ENCODE results near the gene PIK3CA.
"Not testable (repeated sequence)": the region's sequence is repeated elsewhere in the genome, so short reads cannot be mapped to it uniquely, and the experiment has no call there.

Gene PIK3CA

DNA sequence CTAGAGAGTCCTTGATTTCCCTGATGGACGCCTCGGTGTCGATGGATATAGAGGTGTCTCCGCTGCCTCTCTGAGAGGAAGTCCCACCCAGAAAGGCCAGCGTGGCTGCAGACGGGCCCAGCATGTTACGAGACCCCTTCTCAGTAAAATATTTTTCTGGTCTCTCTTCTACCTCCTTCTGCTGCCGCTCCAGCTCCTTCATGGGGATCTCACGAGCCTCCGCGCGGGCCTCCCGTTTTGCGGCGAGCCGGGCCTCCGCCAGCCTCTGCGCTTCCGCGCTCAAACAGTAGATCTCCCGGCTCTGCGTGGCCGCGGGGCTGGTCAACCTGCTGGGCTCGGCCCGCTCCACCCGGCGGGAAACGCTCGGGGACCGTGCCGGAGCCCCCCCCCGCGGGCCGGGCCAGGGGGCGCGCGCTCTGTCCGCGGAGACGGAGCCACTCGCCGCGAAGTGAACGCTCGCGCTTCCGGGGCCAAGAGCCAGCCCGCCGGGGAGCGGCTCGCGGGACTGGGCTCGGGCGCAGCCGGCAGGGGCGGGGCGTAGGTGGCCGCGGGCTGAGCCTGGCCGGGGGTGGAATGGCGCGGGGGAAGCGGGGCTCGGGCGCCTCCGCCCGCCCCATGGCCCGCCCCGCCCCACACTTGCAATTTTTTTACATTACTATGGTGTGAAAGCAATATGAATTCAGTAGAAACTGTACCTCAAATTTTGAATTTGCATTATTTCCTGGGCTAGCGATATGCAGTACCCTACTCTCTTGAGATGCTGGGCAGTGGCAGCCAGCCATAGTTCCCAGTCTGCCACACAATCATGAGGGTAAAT, 113.0 kb downstream of the PIK3CA start:
- H3K4me3 ChIP-seq (ENCODE audit: low read length in 2 of 2), result peak overlapping the region; percentile 74 to 77
- H3K36me3 ChIP-seq (ENCODE audit: control insufficient read depth in 2 of 2, insufficient read depth in 2 of 2, low read length in 2 of 2), result no peaks in the 10 kb centered on the region
- H3K27ac ChIP-seq (ENCODE audit: low read length), result no peak overlapping the region
- H3K4me1 ChIP-seq (ENCODE audit: control insufficient read depth, insufficient read depth, low read length), result no peaks in the 10 kb centered on the region
- H3K27me3 ChIP-seq (ENCODE audit: control insufficient read depth in 1 of 2, insufficient read depth in 2 of 2, low read length in 2 of 2), result no peaks in the 10 kb centered on the region
- H3K9me3 ChIP-seq (ENCODE audit: control insufficient read depth in 2 of 2, low read length in 2 of 2), result peaks cover 0 to 6% of the 10 kb centered on the region in 2 donors
- peak overlapping the region; percentile 59 to 64 for H3K9ac ChIP-seq (ENCODE audit: low read length in 2 of 2)

DNA sequence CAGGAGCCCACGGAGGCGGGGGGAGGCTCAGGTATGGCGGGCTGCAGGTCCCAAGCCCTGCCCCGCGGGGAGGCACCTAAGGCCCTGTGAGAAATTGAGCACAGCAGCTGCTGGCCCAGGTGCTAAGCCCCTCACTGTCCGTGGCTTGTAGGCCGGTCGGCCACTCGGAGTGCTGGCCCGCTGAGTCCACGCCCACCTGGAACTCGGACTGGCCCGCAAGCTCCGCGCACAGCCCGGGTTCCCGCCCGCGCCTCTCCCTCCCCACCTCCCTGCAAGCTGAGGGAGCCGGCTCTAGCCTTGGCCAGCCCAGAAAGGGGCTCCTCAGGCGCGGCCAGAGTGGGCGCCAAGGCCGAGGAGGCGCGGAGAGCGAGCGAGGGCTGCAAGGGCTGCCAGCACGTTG, 115.0 kb downstream of the PIK3CA start:
- H3K9ac ChIP-seq (ENCODE audit: low read length in 2 of 2), result no peak overlapping the region
- no peak overlapping the region for H3K4me3 ChIP-seq (ENCODE audit: low read length in 2 of 2)
- no peaks in the 10 kb centered on the region for H3K4me1 ChIP-seq (ENCODE audit: control insufficient read depth, insufficient read depth, low read length)
- H3K27me3 ChIP-seq (ENCODE audit: control insufficient read depth in 1 of 2, insufficient read depth in 2 of 2, low read length in 2 of 2), result no peaks in the 10 kb centered on the region
- no peak overlapping the region for H3K27ac ChIP-seq (ENCODE audit: low read length)
- H3K9me3 ChIP-seq (ENCODE audit: control insufficient read depth in 2 of 2, low read length in 2 of 2), result peaks cover 0 to 6% of the 10 kb centered on the region in 2 donors
- H3K36me3 ChIP-seq (ENCODE audit: control insufficient read depth in 2 of 2, insufficient read depth in 2 of 2, low read length in 2 of 2), result no peaks in the 10 kb centered on the region

DNA sequence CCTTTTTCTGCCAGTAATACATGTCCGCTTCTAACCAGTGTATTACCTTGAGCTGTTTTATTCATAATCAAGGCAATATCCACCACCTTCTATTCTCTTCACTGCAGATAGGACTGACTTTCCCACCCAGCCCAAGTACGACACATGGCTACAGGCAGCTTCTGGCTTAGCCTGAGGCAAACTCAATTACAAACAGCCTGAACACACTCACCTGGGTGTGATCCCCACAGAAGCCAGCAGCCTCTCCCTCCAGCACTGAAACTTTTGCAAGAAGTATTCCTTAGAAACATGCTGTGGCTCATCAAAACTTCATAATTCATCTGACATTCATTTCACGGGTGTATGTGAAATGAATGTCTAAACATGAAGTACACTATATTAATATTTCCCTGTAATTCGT, 116.3 kb downstream of the PIK3CA start:
- Histone ChIP-seq H3K4me1 (ENCODE audit: control insufficient read depth, insufficient read depth, low read length) (no peaks in the 10 kb centered on the region), H3K4me3 (ENCODE audit: low read length in 2 of 2) (no peak overlapping the region), H3K9ac (ENCODE audit: low read length in 2 of 2) (no peak overlapping the region), H3K36me3 (ENCODE audit: control insufficient read depth in 2 of 2, insufficient read depth in 2 of 2, low read length in 2 of 2) (no peaks in the 10 kb centered on the region), H3K27me3 (ENCODE audit: control insufficient read depth in 1 of 2, insufficient read depth in 2 of 2, low read length in 2 of 2) (no peaks in the 10 kb centered on the region), H3K9me3 (ENCODE audit: control insufficient read depth in 2 of 2, low read length in 2 of 2) (no peaks in the 10 kb centered on the region), H3K27ac (ENCODE audit: low read length) (no peak overlapping the region)

DNA sequence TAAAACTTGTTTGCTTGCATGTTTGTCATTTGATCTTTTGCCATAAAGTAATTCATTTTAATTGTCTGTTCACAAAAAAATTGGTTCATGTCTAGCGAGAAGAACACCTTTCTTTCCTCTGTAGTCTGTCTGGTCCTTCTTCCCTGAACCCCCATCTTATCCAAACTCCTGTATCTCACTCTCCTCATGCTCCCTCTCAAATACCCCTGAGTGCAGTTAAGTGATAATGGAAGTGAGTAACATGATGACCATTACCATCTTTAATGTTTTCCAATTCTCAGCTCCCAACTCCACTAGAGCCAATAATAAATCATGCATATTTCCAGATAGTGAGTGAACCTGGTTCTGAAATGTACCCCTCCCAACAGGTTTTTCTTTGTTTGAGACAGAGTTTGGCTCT, 116.9 kb downstream of the PIK3CA start:
- Histone ChIP-seq H3K4me3 (ENCODE audit: low read length in 2 of 2) (no peak overlapping the region), H3K36me3 (ENCODE audit: control insufficient read depth in 2 of 2, insufficient read depth in 2 of 2, low read length in 2 of 2) (no peaks in the 10 kb centered on the region), H3K4me1 (ENCODE audit: control insufficient read depth, insufficient read depth, low read length) (no peaks in the 10 kb centered on the region), H3K27ac (ENCODE audit: low read length) (no peak overlapping the region), H3K9me3 (ENCODE audit: control insufficient read depth in 2 of 2, low read length in 2 of 2) (no peaks in the 10 kb centered on the region), H3K9ac (ENCODE audit: low read length in 2 of 2) (no peak overlapping the region), H3K27me3 (ENCODE audit: control insufficient read depth in 1 of 2, insufficient read depth in 2 of 2, low read length in 2 of 2) (no peaks in the 10 kb centered on the region)

DNA sequence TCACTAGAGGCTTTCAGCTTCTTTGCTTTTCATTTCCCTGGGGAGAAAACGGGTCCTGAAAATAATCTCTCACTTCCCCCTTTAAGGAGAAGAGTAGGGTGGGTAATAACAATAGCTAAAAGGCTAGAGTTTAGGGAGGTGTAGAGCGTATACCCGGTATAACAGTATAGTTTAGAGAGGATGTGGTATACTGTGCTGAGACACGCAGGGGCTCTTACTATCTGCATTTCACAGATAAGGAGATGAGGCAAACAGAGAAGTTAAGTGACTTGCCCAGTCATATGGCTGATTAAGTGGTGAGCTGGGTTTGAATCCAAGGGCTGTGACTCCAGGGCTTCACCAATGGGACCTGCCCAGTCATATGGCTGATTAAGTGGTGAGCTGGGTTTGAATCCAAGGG, 117.7 kb downstream of the PIK3CA start:
- H3K9ac ChIP-seq (ENCODE audit: low read length in 2 of 2), result no peak overlapping the region
- no peaks in the 10 kb centered on the region for H3K27me3 ChIP-seq (ENCODE audit: control insufficient read depth in 1 of 2, insufficient read depth in 2 of 2, low read length in 2 of 2)
- no peaks in the 10 kb centered on the region for H3K9me3 ChIP-seq (ENCODE audit: control insufficient read depth in 2 of 2, low read length in 2 of 2)
- no peak overlapping the region for H3K27ac ChIP-seq (ENCODE audit: low read length)
- no peak overlapping the region for H3K4me3 ChIP-seq (ENCODE audit: low read length in 2 of 2)
- H3K36me3 ChIP-seq (ENCODE audit: control insufficient read depth in 2 of 2, insufficient read depth in 2 of 2, low read length in 2 of 2), result no peaks in the 10 kb centered on the region
- H3K4me1 ChIP-seq (ENCODE audit: control insufficient read depth, insufficient read depth, low read length), result no peaks in the 10 kb centered on the region

DNA sequence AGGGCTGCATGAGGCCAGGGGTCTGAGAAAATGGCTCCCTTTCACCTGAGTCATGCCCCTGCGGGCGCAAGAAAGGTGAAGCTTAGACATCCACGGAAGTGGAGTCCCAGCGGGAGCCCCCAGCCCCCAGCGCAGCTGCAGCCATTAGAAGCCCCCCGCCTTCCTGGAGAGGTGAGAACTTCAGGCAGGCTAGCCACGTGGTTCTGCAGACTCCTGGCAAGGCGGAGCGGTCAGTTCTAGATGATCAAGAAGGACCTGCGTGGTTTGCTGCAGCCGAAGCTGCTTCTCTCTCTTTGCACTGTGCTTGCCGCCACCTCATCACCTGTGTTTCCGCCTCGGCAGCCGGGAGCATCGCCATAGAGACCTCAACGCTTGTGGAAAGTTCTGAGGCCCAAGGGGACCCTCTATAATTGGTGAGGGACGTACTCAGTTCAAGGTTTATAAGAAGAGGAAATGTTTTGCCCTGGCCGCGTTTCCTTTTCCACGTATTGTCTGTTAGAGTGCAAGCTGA, 118.6 kb downstream of the PIK3CA start:
- Histone ChIP-seq H3K4me3 (ENCODE audit: low read length in 2 of 2) (no peak overlapping the region), H3K4me1 (ENCODE audit: control insufficient read depth, insufficient read depth, low read length) (no peaks in the 10 kb centered on the region), H3K27me3 (ENCODE audit: control insufficient read depth in 1 of 2, insufficient read depth in 2 of 2, low read length in 2 of 2) (no peaks in the 10 kb centered on the region), H3K9me3 (ENCODE audit: control insufficient read depth in 2 of 2, low read length in 2 of 2) (no peaks in the 10 kb centered on the region), H3K36me3 (ENCODE audit: control insufficient read depth in 2 of 2, insufficient read depth in 2 of 2, low read length in 2 of 2) (no peaks in the 10 kb centered on the region), H3K27ac (ENCODE audit: low read length) (no peak overlapping the region), H3K9ac (ENCODE audit: low read length in 2 of 2) (no peak overlapping the region)

DNA sequence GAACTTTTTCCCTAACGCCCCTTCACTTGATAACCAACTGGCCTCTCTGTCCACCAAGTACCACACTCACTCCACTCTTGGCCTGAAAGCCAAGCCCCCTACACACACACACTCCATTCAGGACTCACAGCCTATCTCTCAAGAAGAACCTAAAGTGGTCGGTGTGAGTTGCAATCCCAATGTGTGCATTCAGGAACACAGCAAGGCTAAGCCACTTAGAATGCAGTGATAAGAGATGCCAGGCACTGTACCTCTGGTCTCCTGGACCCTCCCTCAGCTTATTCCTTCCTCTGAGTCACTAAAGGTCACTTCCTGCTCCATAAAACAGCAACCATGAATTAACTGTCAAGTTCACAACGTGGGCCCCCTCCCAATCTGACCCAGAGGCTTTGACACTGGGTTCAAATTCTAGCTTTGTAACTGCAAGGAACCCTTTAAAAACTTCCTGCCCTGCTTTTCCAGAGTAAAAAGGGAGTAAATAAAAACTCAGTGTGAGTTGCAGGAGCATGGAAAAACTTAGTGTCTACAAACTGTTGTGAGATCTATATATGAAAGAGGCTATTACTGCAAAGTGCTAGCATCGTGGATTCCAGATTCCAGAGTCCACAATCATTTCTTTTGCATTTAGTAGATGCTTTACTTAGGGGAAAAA, 120.4 kb downstream of the PIK3CA start:
- H3K9me3 ChIP-seq (ENCODE audit: control insufficient read depth in 2 of 2, low read length in 2 of 2), result no peaks in the 10 kb centered on the region
- H3K9ac ChIP-seq (ENCODE audit: low read length in 2 of 2), result no peak overlapping the region
- H3K36me3 ChIP-seq (ENCODE audit: control insufficient read depth in 2 of 2, insufficient read depth in 2 of 2, low read length in 2 of 2), result no peaks in the 10 kb centered on the region
- no peak overlapping the region for H3K4me3 ChIP-seq (ENCODE audit: low read length in 2 of 2)
- H3K4me1 ChIP-seq (ENCODE audit: control insufficient read depth, insufficient read depth, low read length), result no peaks in the 10 kb centered on the region
- no peaks in the 10 kb centered on the region for H3K27me3 ChIP-seq (ENCODE audit: control insufficient read depth in 1 of 2, insufficient read depth in 2 of 2, low read length in 2 of 2)
- H3K27ac ChIP-seq (ENCODE audit: low read length), result no peak overlapping the region

DNA sequence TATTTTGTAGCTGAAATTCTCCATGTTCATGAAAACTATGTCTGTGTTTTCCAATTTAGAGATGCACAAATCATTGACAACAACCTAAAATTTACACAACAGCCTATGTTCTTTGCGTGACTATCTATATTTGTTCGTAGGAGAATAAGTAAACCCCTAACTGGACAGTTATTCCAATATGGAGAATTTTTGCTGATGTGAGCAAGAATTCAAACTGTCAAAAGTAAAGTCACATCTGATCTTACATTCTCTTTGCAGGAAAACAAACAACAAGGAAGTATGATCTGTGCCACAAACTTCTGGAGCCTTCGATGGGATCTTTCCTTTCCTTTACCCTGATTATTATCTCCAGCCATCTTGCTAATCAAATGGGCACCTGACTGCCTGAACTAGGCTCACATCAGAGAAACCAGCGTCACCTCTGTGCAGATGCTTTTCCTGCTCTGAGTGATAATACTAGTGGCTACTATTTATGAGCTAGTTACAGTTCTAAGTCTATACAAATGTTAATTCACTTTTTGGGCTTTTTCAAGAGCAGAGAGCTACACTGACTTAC, 121.1 kb downstream of the PIK3CA start:
- no peak overlapping the region for H3K27ac ChIP-seq (ENCODE audit: low read length)
- no peak overlapping the region for H3K9ac ChIP-seq (ENCODE audit: low read length in 2 of 2)
- no peaks in the 10 kb centered on the region for H3K9me3 ChIP-seq (ENCODE audit: control insufficient read depth in 2 of 2, low read length in 2 of 2)
- H3K4me3 ChIP-seq (ENCODE audit: low read length in 2 of 2), result no peak overlapping the region
- no peaks in the 10 kb centered on the region for H3K27me3 ChIP-seq (ENCODE audit: control insufficient read depth in 1 of 2, insufficient read depth in 2 of 2, low read length in 2 of 2)
- H3K36me3 ChIP-seq (ENCODE audit: control insufficient read depth in 2 of 2, insufficient read depth in 2 of 2, low read length in 2 of 2), result no peaks in the 10 kb centered on the region
- no peaks in the 10 kb centered on the region for H3K4me1 ChIP-seq (ENCODE audit: control insufficient read depth, insufficient read depth, low read length)

DNA sequence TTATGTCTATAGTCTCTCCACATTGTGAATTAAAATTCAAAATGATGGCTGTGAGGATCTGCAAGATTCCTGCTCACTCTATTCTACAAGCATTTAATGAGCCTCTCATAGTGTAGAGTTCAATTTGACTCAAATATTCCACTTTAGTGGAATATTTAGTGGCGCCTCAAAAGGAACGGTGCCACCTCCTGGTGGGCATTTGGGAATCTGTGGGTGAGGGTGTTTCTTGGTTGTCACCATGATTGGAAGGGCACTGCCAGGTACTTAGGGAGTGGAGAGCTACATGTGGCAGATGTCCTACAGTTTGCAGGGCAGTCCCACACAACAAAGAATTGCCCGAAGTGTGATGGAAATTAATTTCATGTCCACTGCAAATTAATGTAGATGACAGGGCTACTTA, 124.2 kb downstream of the PIK3CA start:
- H3K4me3 ChIP-seq (ENCODE audit: low read length in 2 of 2), result no peak overlapping the region
- no peaks in the 10 kb centered on the region for H3K27me3 ChIP-seq (ENCODE audit: control insufficient read depth in 1 of 2, insufficient read depth in 2 of 2, low read length in 2 of 2)
- no peaks in the 10 kb centered on the region for H3K9me3 ChIP-seq (ENCODE audit: control insufficient read depth in 2 of 2, low read length in 2 of 2)
- H3K4me1 ChIP-seq (ENCODE audit: control insufficient read depth, insufficient read depth, low read length), result no peaks in the 10 kb centered on the region
- no peak overlapping the region for H3K27ac ChIP-seq (ENCODE audit: low read length)
- H3K9ac ChIP-seq (ENCODE audit: low read length in 2 of 2), result no peak overlapping the region
- H3K36me3 ChIP-seq (ENCODE audit: control insufficient read depth in 2 of 2, insufficient read depth in 2 of 2, low read length in 2 of 2), result no peaks in the 10 kb centered on the region

DNA sequence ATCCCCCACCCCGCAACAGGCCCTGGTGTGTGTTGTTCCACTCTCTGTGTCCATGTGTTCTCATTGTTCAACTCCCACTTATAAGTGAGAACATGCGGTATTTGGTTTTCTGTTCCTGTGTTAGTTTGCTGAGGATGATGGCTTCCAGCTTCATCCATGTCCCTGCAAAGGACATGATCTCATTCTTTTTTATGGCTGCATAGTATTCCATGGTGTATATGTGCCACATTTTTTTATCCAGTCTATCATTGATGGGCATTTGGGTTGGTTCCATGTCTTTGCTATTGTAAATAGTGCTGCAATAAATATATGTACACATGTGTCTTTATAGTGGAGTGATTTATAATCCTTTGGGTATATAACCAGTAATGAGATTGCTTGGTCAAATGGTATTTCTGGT, 126.3 kb downstream of the PIK3CA start:
- not testable (repeated sequence) for H3K4me3 ChIP-seq (ENCODE audit: low read length in 2 of 2); H3K9me3 ChIP-seq (ENCODE audit: control insufficient read depth in 2 of 2, low read length in 2 of 2); H3K36me3 ChIP-seq (ENCODE audit: control insufficient read depth in 2 of 2, insufficient read depth in 2 of 2, low read length in 2 of 2); H3K4me1 ChIP-seq (ENCODE audit: control insufficient read depth, insufficient read depth, low read length); H3K9ac ChIP-seq (ENCODE audit: low read length in 2 of 2); H3K27me3 ChIP-seq (ENCODE audit: control insufficient read depth in 1 of 2, insufficient read depth in 2 of 2, low read length in 2 of 2); H3K27ac ChIP-seq (ENCODE audit: low read length)

DNA sequence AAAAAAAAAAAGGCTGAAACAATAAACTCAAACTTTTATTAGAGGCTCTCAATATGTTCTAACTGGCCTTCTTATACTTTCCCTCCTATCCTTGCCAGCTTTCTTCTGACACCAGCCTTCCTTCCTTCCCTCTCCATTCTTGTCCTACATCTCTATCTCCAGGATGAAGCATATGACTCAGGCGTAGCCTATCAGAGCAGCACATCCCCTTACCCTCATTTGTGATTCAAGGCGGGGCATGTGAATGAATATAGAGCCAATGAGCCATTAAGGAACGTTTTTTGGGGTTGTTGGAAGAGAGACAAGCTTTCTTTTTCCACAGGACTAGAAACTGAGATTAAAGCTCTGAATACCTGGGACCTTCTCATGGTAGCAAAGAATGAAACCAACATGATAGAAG, 127.8 kb downstream of the PIK3CA start:
- H3K9ac ChIP-seq (ENCODE audit: low read length in 2 of 2), result no peak overlapping the region

More for the DNA sequence above, 127.8 kb downstream of the PIK3CA start:
- Histone ChIP-seq H3K27me3 (ENCODE audit: control insufficient read depth in 1 of 2, insufficient read depth in 2 of 2, low read length in 2 of 2) (no peaks in the 10 kb centered on the region), H3K27ac (ENCODE audit: low read length) (no peak overlapping the region), H3K36me3 (ENCODE audit: control insufficient read depth in 2 of 2, insufficient read depth in 2 of 2, low read length in 2 of 2) (no peaks in the 10 kb centered on the region), H3K4me1 (ENCODE audit: control insufficient read depth, insufficient read depth, low read length) (no peaks in the 10 kb centered on the region), H3K9me3 (ENCODE audit: control insufficient read depth in 2 of 2, low read length in 2 of 2) (no peaks in the 10 kb centered on the region), H3K4me3 (ENCODE audit: low read length in 2 of 2) (no peak overlapping the region)
